ENCODE data around the gene GBX1. TPM values are rescaled to one million over a fixed set of nuclear protein-coding genes. Genes with fewer than 3 reads are reported as not detected.

GBX1 gene
- polyA plus RNA-seq, 2 of the 4 experiments (the other 2 are of a cell fraction) = not detected

- no peak for TF ChIP-seq JUNB (IDR thresholded peaks at IDR 0.05)
- TF ChIP-seq ZFP36 (IDR thresholded peaks at IDR 0.05; ENCODE audit: borderline replicate concordance, partially characterized antibody) = no peak
- TF ChIP-seq CEBPB (IDR thresholded peaks at IDR 0.05) = no peak
- no peak for TF ChIP-seq CBX8 (IDR thresholded peaks at IDR 0.05)
- TF ChIP-seq POLR2AphosphoS2 (conservative IDR thresholded peaks at IDR 0.05; ENCODE audit: low read length) = no peak
- TF ChIP-seq HES2 (IDR thresholded peaks at IDR 0.05) = no peak
- no peak for TF ChIP-seq HOXB5 (CRISPR knock-in tag; IDR thresholded peaks at IDR 0.05)
- no peak for TF ChIP-seq BHLHE40 (IDR thresholded peaks at IDR 0.05; ENCODE audit: low read depth, low read length)
- no peak for TF ChIP-seq JUN (IDR thresholded peaks at IDR 0.05)
- TF ChIP-seq CHD2 (IDR thresholded peaks at IDR 0.05; ENCODE audit: low read length, partially characterized antibody) = no peak
- TF ChIP-seq USF2 (IDR thresholded peaks at IDR 0.05) = no peak
- no peak for TF ChIP-seq RCOR1 (IDR thresholded peaks at IDR 0.05; ENCODE audit: low read depth, low read length)
- TF ChIP-seq TP53 (CRISPR knock-in tag; IDR thresholded peaks at IDR 0.05) = no peak
- no peak for TF ChIP-seq ELK1 (IDR thresholded peaks at IDR 0.05; ENCODE audit: low read depth, low read length)
- no peak for TF ChIP-seq ZNF302 (CRISPR knock-in tag; IDR thresholded peaks at IDR 0.05)
- TF ChIP-seq RAD21 (conservative IDR thresholded peaks at IDR 0.05 in 1 of 2, IDR thresholded peaks at IDR 0.05 in 1 of 2) = no peak
- Histone ChIP-seq H3K9me3 (no peaks in the 10 kb centered on the region), H3K4me2 (no peak overlapping the region), H3K4me3 (no peak overlapping the region), H3K4me1 (no peaks in the 10 kb centered on the region), H3K27ac (no peak overlapping the region)
- no peak for DNase-seq (ENCODE audit: low read depth in 1 of 2, low spot score in 1 of 2)
- FAIRE-seq = no peak
- no peak for ATAC-seq
- CTCF ChIA-PET = interaction anchor here (0.7 to 1.5 kb wide), 5 partner anchors 10 to 102 kb away, joined by 3 to 5 read pairs (median 4); no protein-coding TSS in a partner anchor
- POLR2A ChIA-PET = interaction anchor here (1.0 kb wide), 1 partner anchor 14 kb away, joined by 3 read pairs; the partner anchor contains the start of gene ABCF2
- 89% methylated on average over 5 of the region's 5 CpGs for WGBS (ENCODE audit: missing lambda C conversion rate)
Observed at GRCh38 chr7:151212626-151213025, 45.1 kb upstream of the GBX1 start.

GRCh38 chr7:151211155-151211772 lies 43.8 kb upstream of the GBX1 start:
- Histone ChIP-seq H3K4me1 (no peaks in the 10 kb centered on the region), H3K4me2 (no peak overlapping the region), H3K9me3 (no peaks in the 10 kb centered on the region), H3K27ac (no peak overlapping the region), H3K4me3 (no peak overlapping the region)
- 87% methylated on average over 3 of the region's 3 CpGs for WGBS (ENCODE audit: missing lambda C conversion rate)
- no peak for TF ChIP-seq HDAC2 (IDR thresholded peaks at IDR 0.05)
- TF ChIP-seq MAFK (IDR thresholded peaks at IDR 0.05; ENCODE audit: partially characterized antibody) = peak; percentile 92
- no peak for TF ChIP-seq EP300 (IDR thresholded peaks at IDR 0.05)
- DNase-seq (ENCODE audit: low read depth in 1 of 2, low spot score in 1 of 2) (no peak), FAIRE-seq (no peak), ATAC-seq (no peak)
- ChIA-PET CTCF (interaction anchor here (0.8 to 1.3 kb wide), 3 partner anchors 33 to 93 kb away, joined by 3 to 5 read pairs (median 3); no protein-coding TSS in a partner anchor), POLR2A (no interaction called here)

- no peak within 1 kb of the TSS for H3K4me3 ChIP-seq
- H3K9me3 ChIP-seq = no peaks in the 10 kb centered on the region
- FAIRE-seq (no peak), ATAC-seq (no peak), DNase-seq (ENCODE audit: low read depth in 1 of 2, low spot score in 1 of 2) (no peak)
- 88% methylated on average over 17 of the region's 17 CpGs for WGBS (ENCODE audit: missing lambda C conversion rate)
- CTCF ChIA-PET = interaction anchor here (0.7 to 0.8 kb wide), 2 partner anchors 44 to 94 kb away, joined by 3 read pairs; no protein-coding TSS in a partner anchor
- POLR2A ChIA-PET = no interaction called here
- H3K4me1 ChIP-seq = no peaks in the 10 kb centered on the region
- H3K27ac ChIP-seq = no peak within 1 kb of the TSS
- no peak within 1 kb of the TSS for H3K4me2 ChIP-seq
- TF ChIP-seq KDM5A (IDR thresholded peaks at IDR 0.05) (no peak), MAZ (IDR thresholded peaks at IDR 0.05; ENCODE audit: borderline replicate concordance, low read depth, low read length) (no peak), HOXB13 (CRISPR knock-in tag; IDR thresholded peaks at IDR 0.05; ENCODE audit: low read depth) (no peak), RAD21 (conservative IDR thresholded peaks at IDR 0.05 in 1 of 2, IDR thresholded peaks at IDR 0.05 in 1 of 2) (no peak), HMGXB4 (CRISPR knock-in tag; IDR thresholded peaks at IDR 0.05; ENCODE audit: borderline replicate concordance) (no peak), MAFK (IDR thresholded peaks at IDR 0.05; ENCODE audit: partially characterized antibody) (no peak), EP300 (IDR thresholded peaks at IDR 0.05) (no peak), FOSB (CRISPR knock-in tag; IDR thresholded peaks at IDR 0.05) (no peak), HEYL (CRISPR knock-in tag; IDR thresholded peaks at IDR 0.05) (no peak), BHLHE40 (IDR thresholded peaks at IDR 0.05; ENCODE audit: low read depth, low read length) (no peak), KDM1A (IDR thresholded peaks at IDR 0.05; ENCODE audit: low read depth) (no peak), USF2 (IDR thresholded peaks at IDR 0.05) (no peak), CEBPB (IDR thresholded peaks at IDR 0.05) (no peak), RNF2 (IDR thresholded peaks at IDR 0.05; ENCODE audit: borderline replicate concordance, low read depth) (no peak), MYC (IDR thresholded peaks at IDR 0.05; ENCODE audit: borderline replicate concordance, low read length) (no peak)
Observed at GRCh38 chr7:151210087-151210854, 42.8 kb upstream of the GBX1 start, which contains the start of gene H2BK1. Gene H2BK1, minus strand, starts transcription at chr7:151210488. Its CDS starts 170 bp downstream, at chr7:151210318.
